Endothelial cell of umbilical vein (primary cell): ENCODE results near the gene ASPM. TPM values are rescaled to one million over a fixed set of nuclear protein-coding genes. Genes with fewer than 3 reads are reported as not detected.

ENCODE experiments used
- BruUV-seq: library from RNA; stranded (reverse); fragments of 400-500 nt; replicated peaks from 2 replicates; lab custom pipeline; 2021; lab: Mats Ljungman, UMichigan
- CTCF ChIA-PET: fragments of 300-600, 350-600 bp; sonication (Branson Sonifier 250); formaldehyde crosslinking; loops from one replicate; lab custom pipeline; 2021; ENCODE audit warnings: antibody characterized with exemption, inconsistent platforms; lab: Charles Lee
- POLR2A ChIA-PET: fragments of 300-600, 350-600 bp; sonication (Branson Sonifier 250); formaldehyde crosslinking; loops from one replicate; lab custom pipeline; 2021; ENCODE audit warnings: antibody characterized with exemption, inconsistent platforms; lab: Charles Lee
- DNase-seq: peaks from one replicate; pipeline ENCODE4 v3.0.0-alpha.2; 2011; ENCODE audit warnings: low read depth, low spot score
- FAIRE-seq: peaks from 2 replicates; lab custom pipeline; 2011; peaks lifted over from hg19 to GRCh38; lab: Jason Lieb, UNC
- H2AFZ ChIP-seq: 2 replicates; pipeline ENCODE4 v1.6.0; 2012; ENCODE audit warnings: low read depth, low read length, control low read depth, inconsistent platforms
- H3K27ac ChIP-seq: 2 replicates; pipeline ENCODE4 v1.5.1; 2011; ENCODE audit warnings: low read depth, mild to moderate bottlenecking, control low read depth, low read length, moderate library complexity; ENCODE audit not compliant: insufficient read depth
- H3K27me3 ChIP-seq, 2 experiments: 2 replicates each; pipeline versions ENCODE4 v1.6.0 to v1.6.1; 2011; ENCODE audit warnings: low read length in 2 of 2, mixed read lengths in 1 of 2; ENCODE audit not compliant: control insufficient read depth in 2 of 2, insufficient read depth in 2 of 2
- H3K36me3 ChIP-seq, 2 experiments: 2 replicates in 1 of 2; 3 replicates in 1 of 2; pipeline ENCODE4 v1.5.1; 2011; ENCODE audit warnings: low read length in 2 of 2, mild to moderate bottlenecking in 1 of 2, moderate library complexity in 1 of 2; ENCODE audit not compliant: control insufficient read depth in 2 of 2, insufficient read depth in 2 of 2; ENCODE audit errors: extremely low read depth in 1 of 2
- H3K4me1 ChIP-seq: 3 replicates; pipeline ENCODE4 v1.5.1; 2011; ENCODE audit warnings: mild to moderate bottlenecking, low read length; ENCODE audit not compliant: control insufficient read depth, insufficient read depth; ENCODE audit errors: extremely low read depth
- H3K4me2 ChIP-seq: 2 replicates; pipeline ENCODE4 v1.6.1; 2011; ENCODE audit warnings: low read length, control low read depth, mixed read lengths; ENCODE audit not compliant: insufficient read depth
- H3K4me3 ChIP-seq, 3 experiments: fragments of 200-600 bp in 1 of 3; sonication (generic), shearing (Covaris generic) in 1 of 3; replicated peaks in 1 of 3; 2 replicates each; pipeline ENCODE4 v1.5.1; 2011 to 2016; ENCODE audit warnings: control low read depth in 3 of 3, low read length in 3 of 3, mild to moderate bottlenecking in 2 of 3, inconsistent platforms in 1 of 3, low read depth in 1 of 3, moderate library complexity in 1 of 3; ENCODE audit not compliant: insufficient read depth in 1 of 3
- H3K79me2 ChIP-seq: 2 replicates; pipeline ENCODE4 v1.6.0; 2012; ENCODE audit warnings: low read length, inconsistent platforms; ENCODE audit not compliant: control insufficient read depth, insufficient read depth
- H3K9ac ChIP-seq: replicated peaks from 2 replicates; pipeline ENCODE3; 2011; ENCODE audit warnings: low read length, control low read depth; ENCODE audit not compliant: insufficient read depth; ENCODE audit errors: extremely low read depth
- H3K9me1 ChIP-seq: replicated peaks from 3 replicates; pipeline ENCODE4 v1.6.0; 2011; ENCODE audit warnings: mild to moderate bottlenecking, low read length; ENCODE audit not compliant: control insufficient read depth, insufficient read depth; ENCODE audit errors: extremely low read depth
- H3K9me3 ChIP-seq: replicated peaks from 2 replicates; pipeline ENCODE4 v1.5.1; 2012; ENCODE audit warnings: low read length, inconsistent platforms; ENCODE audit not compliant: control insufficient read depth, insufficient read depth
- H4K20me1 ChIP-seq: replicated peaks from 2 replicates; pipeline ENCODE3; 2011; ENCODE audit warnings: mild to moderate bottlenecking, low read length; ENCODE audit not compliant: control insufficient read depth, insufficient read depth; ENCODE audit errors: extremely low read depth
- CTCF ChIP-seq, 2 donors: IDR thresholded peaks; 1 replicate in 1 of 2; 2 replicates in 1 of 2; pipeline ENCODE4 v1.5.1; 2011; ENCODE audit warnings: low read length in 2 of 2, mild to moderate bottlenecking in 2 of 2, moderate library complexity in 2 of 2, control low read depth in 1 of 2, inconsistent platforms in 1 of 2, low read depth in 1 of 2; ENCODE audit not compliant: insufficient read depth in 1 of 2; ENCODE audit errors: extremely low read depth in 1 of 2
- EZH2 ChIP-seq: IDR thresholded peaks from 2 replicates; pipeline ENCODE4 v1.6.1; 2012; ENCODE audit warnings: borderline replicate concordance, low read depth, mild to moderate bottlenecking, moderate library complexity, low read length, inconsistent platforms; ENCODE audit not compliant: severe bottlenecking
- FOS ChIP-seq: IDR thresholded peaks from 2 replicates; pipeline ENCODE4 v1.6.1; 2011; ENCODE audit warnings: mild to moderate bottlenecking, low read length, moderate library complexity, borderline replicate concordance; ENCODE audit not compliant: insufficient read depth
- GATA2 ChIP-seq: IDR thresholded peaks from 2 replicates; pipeline ENCODE4 v1.7.0; 2011; ENCODE audit warnings: low read depth, mild to moderate bottlenecking, moderate library complexity, mixed read lengths, low read length; ENCODE audit not compliant: insufficient read length, insufficient read depth
- JUN ChIP-seq: IDR thresholded peaks from 2 replicates; pipeline ENCODE4 v1.6.1; 2011; ENCODE audit warnings: borderline replicate concordance, low read depth; ENCODE audit not compliant: insufficient read length, insufficient read depth
- MAX ChIP-seq: IDR thresholded peaks from 2 replicates; pipeline ENCODE4 v1.6.1; 2011; ENCODE audit not compliant: insufficient read depth, insufficient read length
- MYC ChIP-seq: IDR thresholded peaks from one replicate; pipeline ENCODE4 v1.6.1; 2011; ENCODE audit warnings: mild to moderate bottlenecking, low read depth, low read length
- POLR2A ChIP-seq: IDR thresholded peaks from 2 replicates; pipeline ENCODE4 v1.6.1; 2012; ENCODE audit warnings: low read depth, mild to moderate bottlenecking, control low read depth, low read length
- POLR2AphosphoS5 ChIP-seq: IDR thresholded peaks from 2 replicates; pipeline ENCODE4 v1.6.1; 2012; ENCODE audit warnings: low read depth, mild to moderate bottlenecking, control low read depth, low read length, moderate library complexity; ENCODE audit not compliant: insufficient read depth
- dilution Hi-C: fragments of 300-500 bp; cut with MboI; formaldehyde crosslinking; loops from one replicate; pipeline ENCODE4 v1.15.0; 2019; ENCODE audit warnings: low sequenced_read_pairs; ENCODE audit not compliant: extremely low pct_ligation_motif_present
- intact Hi-C: fragments of 100-400 bp; cut with micrococcal nuclease; formaldehyde crosslinking; loops from one replicate; pipeline ENCODE4 v1.10.0; 2022
- polyA plus RNA-seq, 4 experiments: library from polyadenylated mRNA; depleted of rRNA in 3 of 4; stranded (reverse) in 3 of 4; unstranded in 1 of 4; fragments of >200 nt; gene quantifications; 2 replicates each; pipeline versions ENCODE4 v1.2.1 to v1.2.3, GENCODE V29; 2011 to 2012; ENCODE audit warnings: missing spikeins in 1 of 4
- total RNA-seq: library from RNA; stranded (reverse); gene quantifications from 2 replicates; pipeline ENCODE4 v1.2.3, GENCODE V29; 2021

Gene ASPM
- total and polyA plus RNA-seq, 2 donors (not counting 3 experiments of a cell fraction or from before 2014, with no cell fraction given), result 5.3 to 55.1 TPM

GRCh38 chr1:197042676-197043341 is 103.7 kb downstream of the ASPM start:
- no TSS peak for BruUV-seq

More at GRCh38 chr1:197042676-197043341, 103.7 kb downstream of the ASPM start:
- H4K20me1 ChIP-seq, result no peaks in the 10 kb centered on the region
- H3K4me1 ChIP-seq, result no peaks in the 10 kb centered on the region
- H3K9ac ChIP-seq, result no peak overlapping the region
- intact Hi-C loops (no loop called here), dilution Hi-C loops (no loop called here)
- no peak for TF ChIP-seq GATA2
- no peak for TF ChIP-seq POLR2A
- TF ChIP-seq CTCF (IDR thresholded peaks at IDR 0.05; ENCODE audit: extremely low read depth in 1 of 2, insufficient read depth in 1 of 2, low read depth in 1 of 2, low read length in 2 of 2), result no peak
- no peak for TF ChIP-seq FOS
- no peak for TF ChIP-seq EZH2
- no peak for TF ChIP-seq JUN
- TF ChIP-seq MYC, result no peak
- TF ChIP-seq MAX, result no peak
- TF ChIP-seq POLR2AphosphoS5, result no peak
- POLR2A ChIA-PET, result no interaction called here
- no peaks in the 10 kb centered on the region for H3K79me2 ChIP-seq
- no peaks in the 10 kb centered on the region for H3K9me1 ChIP-seq
- H3K27ac ChIP-seq, result no peak overlapping the region
- H3K9me3 ChIP-seq, result no peaks in the 10 kb centered on the region
- H2AFZ ChIP-seq, result no peak overlapping the region
- H3K36me3 ChIP-seq, result no peaks in the 10 kb centered on the region
- no peak overlapping the region for H3K4me3 ChIP-seq
- FAIRE-seq (no peak), DNase-seq (no peak)
- CTCF ChIA-PET, result interaction anchor here (1.0 kb wide), 1 partner anchor 58 kb away, joined by 3 read pairs; no protein-coding TSS in a partner anchor
- H3K4me2 ChIP-seq, result no peak overlapping the region
- H3K27me3 ChIP-seq, result no peaks in the 10 kb centered on the region
